C4-2B (cell line): Measurements from ENCODE around the gene NECTIN1.

Source experiments
- ZFX ChIP-seq: fragments of 450-650 bp; IDR thresholded peaks from 2 replicates; pipeline ENCODE4 v1.6.1; 2017
- TF ChIP-seq, protein P1 (sequence below): fragments of 450-650 bp; conservative IDR thresholded peaks from 2 replicates; pipeline ENCODE4 v1.5.1; 2017; ENCODE audit warnings: mild to moderate bottlenecking

DNA sequence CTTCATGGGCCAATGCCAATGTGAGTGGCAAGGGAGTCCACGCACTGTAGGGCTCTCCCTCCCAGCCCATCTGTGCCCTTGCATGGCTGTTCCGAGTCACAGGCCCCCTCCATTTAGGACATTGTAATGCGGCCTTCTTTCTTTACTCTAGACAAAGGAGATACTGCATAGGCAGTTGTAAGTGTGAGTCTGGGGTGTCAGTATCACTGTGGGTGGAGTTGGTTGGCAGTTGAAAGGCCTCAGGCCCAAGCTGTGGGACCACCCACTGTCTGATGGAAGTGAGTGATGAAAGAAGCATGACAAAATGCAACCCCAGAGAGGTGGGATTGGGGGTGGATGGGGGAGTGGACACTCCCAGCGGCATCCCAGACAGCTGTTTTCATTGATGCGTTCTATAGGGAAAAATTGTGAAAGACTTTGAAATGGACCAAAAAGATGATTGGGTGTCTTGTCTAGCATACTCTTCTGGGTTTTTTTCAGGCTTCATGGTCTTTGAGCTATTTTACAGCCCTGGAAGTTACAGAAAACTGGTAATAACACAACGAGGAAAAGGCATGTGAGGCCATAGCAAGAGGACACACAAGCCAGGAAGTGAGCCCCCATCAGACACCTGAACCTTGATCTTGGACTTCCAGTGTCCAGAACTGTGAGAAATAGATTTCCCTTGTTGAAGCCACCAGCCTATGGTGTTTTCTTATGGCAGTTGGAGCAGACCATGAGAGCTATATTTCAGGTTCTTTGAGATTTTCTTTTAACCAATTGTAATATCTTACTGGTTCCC lies 114.6 kb downstream of the NECTIN1 start:
- TF ChIP-seq, protein P1, sequence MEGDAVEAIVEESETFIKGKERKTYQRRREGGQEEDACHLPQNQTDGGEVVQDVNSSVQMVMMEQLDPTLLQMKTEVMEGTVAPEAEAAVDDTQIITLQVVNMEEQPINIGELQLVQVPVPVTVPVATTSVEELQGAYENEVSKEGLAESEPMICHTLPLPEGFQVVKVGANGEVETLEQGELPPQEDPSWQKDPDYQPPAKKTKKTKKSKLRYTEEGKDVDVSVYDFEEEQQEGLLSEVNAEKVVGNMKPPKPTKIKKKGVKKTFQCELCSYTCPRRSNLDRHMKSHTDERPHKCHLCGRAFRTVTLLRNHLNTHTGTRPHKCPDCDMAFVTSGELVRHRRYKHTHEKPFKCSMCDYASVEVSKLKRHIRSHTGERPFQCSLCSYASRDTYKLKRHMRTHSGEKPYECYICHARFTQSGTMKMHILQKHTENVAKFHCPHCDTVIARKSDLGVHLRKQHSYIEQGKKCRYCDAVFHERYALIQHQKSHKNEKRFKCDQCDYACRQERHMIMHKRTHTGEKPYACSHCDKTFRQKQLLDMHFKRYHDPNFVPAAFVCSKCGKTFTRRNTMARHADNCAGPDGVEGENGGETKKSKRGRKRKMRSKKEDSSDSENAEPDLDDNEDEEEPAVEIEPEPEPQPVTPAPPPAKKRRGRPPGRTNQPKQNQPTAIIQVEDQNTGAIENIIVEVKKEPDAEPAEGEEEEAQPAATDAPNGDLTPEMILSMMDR: no peak
- TF ChIP-seq ZFX: no peak
